ENCODE measurements around the gene SHB. TPM values are rescaled to one million over a fixed set of nuclear protein-coding genes. Genes with fewer than 3 reads are reported as not detected.

The SHB gene
- total and polyA plus RNA-seq, 2 of the 13 experiments (the other 11 are each of a cell fraction or from before 2014, with no cell fraction given), result 19.4 to 20.7 TPM

DNA sequence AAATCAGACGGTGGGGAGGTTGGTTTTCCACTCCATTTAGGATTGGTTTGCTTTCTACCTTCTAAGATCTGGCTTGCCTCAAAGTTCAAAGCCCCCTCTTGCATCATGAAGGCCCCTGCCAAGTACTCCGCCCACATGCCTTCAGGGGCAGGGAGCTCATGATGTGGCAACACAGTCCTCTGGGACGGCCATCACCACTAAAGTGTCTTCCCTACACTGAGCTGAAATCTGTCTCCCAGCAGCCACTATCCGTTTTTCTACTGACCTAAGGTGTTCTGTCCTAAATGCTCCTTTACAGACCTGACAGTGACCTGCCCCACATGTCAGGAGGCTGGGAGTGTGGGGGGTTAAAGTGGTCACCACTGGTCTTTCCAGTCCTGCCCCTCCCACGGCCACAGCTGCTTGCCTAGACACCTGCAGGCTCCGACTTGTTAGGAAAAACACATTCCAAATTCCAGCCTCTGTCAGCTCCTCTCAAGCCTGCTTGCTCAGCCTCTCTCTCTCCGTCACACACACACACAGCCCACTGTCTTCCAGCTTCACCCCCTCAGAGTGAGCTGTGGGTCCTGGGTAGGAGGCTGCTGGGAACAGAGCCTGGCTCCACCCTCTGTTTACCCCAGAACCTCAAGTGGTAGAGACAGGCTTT is 44.9 kb downstream of the SHB start (continued):
- TF ChIP-seq, protein P1, sequence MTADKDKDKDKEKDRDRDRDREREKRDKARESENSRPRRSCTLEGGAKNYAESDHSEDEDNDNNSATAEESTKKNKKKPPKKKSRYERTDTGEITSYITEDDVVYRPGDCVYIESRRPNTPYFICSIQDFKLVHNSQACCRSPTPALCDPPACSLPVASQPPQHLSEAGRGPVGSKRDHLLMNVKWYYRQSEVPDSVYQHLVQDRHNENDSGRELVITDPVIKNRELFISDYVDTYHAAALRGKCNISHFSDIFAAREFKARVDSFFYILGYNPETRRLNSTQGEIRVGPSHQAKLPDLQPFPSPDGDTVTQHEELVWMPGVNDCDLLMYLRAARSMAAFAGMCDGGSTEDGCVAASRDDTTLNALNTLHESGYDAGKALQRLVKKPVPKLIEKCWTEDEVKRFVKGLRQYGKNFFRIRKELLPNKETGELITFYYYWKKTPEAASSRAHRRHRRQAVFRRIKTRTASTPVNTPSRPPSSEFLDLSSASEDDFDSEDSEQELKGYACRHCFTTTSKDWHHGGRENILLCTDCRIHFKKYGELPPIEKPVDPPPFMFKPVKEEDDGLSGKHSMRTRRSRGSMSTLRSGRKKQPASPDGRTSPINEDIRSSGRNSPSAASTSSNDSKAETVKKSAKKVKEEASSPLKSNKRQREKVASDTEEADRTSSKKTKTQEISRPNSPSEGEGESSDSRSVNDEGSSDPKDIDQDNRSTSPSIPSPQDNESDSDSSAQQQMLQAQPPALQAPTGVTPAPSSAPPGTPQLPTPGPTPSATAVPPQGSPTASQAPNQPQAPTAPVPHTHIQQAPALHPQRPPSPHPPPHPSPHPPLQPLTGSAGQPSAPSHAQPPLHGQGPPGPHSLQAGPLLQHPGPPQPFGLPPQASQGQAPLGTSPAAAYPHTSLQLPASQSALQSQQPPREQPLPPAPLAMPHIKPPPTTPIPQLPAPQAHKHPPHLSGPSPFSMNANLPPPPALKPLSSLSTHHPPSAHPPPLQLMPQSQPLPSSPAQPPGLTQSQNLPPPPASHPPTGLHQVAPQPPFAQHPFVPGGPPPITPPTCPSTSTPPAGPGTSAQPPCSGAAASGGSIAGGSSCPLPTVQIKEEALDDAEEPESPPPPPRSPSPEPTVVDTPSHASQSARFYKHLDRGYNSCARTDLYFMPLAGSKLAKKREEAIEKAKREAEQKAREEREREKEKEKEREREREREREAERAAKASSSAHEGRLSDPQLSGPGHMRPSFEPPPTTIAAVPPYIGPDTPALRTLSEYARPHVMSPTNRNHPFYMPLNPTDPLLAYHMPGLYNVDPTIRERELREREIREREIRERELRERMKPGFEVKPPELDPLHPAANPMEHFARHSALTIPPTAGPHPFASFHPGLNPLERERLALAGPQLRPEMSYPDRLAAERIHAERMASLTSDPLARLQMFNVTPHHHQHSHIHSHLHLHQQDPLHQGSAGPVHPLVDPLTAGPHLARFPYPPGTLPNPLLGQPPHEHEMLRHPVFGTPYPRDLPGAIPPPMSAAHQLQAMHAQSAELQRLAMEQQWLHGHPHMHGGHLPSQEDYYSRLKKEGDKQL (CRISPR knock-in tag; IDR thresholded peaks at IDR 0.05; ENCODE audit: low read depth), result peak; percentile 42; the same call in 1 of the 2 replicates
- TF ChIP-seq ZNF230 (CRISPR knock-in tag; IDR thresholded peaks at IDR 0.05), result 0 out of 2 replicates have a peak, but pooled peaks have one; percentile 43
- TF ChIP-seq, protein P2, sequence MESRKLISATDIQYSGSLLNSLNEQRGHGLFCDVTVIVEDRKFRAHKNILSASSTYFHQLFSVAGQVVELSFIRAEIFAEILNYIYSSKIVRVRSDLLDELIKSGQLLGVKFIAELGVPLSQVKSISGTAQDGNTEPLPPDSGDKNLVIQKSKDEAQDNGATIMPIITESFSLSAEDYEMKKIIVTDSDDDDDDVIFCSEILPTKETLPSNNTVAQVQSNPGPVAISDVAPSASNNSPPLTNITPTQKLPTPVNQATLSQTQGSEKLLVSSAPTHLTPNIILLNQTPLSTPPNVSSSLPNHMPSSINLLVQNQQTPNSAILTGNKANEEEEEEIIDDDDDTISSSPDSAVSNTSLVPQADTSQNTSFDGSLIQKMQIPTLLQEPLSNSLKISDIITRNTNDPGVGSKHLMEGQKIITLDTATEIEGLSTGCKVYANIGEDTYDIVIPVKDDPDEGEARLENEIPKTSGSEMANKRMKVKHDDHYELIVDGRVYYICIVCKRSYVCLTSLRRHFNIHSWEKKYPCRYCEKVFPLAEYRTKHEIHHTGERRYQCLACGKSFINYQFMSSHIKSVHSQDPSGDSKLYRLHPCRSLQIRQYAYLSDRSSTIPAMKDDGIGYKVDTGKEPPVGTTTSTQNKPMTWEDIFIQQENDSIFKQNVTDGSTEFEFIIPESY (CRISPR knock-in tag; IDR thresholded peaks at IDR 0.05), result peak; percentile 32; the same call in 1 of the 2 replicates
- TF ChIP-seq, protein P3, sequence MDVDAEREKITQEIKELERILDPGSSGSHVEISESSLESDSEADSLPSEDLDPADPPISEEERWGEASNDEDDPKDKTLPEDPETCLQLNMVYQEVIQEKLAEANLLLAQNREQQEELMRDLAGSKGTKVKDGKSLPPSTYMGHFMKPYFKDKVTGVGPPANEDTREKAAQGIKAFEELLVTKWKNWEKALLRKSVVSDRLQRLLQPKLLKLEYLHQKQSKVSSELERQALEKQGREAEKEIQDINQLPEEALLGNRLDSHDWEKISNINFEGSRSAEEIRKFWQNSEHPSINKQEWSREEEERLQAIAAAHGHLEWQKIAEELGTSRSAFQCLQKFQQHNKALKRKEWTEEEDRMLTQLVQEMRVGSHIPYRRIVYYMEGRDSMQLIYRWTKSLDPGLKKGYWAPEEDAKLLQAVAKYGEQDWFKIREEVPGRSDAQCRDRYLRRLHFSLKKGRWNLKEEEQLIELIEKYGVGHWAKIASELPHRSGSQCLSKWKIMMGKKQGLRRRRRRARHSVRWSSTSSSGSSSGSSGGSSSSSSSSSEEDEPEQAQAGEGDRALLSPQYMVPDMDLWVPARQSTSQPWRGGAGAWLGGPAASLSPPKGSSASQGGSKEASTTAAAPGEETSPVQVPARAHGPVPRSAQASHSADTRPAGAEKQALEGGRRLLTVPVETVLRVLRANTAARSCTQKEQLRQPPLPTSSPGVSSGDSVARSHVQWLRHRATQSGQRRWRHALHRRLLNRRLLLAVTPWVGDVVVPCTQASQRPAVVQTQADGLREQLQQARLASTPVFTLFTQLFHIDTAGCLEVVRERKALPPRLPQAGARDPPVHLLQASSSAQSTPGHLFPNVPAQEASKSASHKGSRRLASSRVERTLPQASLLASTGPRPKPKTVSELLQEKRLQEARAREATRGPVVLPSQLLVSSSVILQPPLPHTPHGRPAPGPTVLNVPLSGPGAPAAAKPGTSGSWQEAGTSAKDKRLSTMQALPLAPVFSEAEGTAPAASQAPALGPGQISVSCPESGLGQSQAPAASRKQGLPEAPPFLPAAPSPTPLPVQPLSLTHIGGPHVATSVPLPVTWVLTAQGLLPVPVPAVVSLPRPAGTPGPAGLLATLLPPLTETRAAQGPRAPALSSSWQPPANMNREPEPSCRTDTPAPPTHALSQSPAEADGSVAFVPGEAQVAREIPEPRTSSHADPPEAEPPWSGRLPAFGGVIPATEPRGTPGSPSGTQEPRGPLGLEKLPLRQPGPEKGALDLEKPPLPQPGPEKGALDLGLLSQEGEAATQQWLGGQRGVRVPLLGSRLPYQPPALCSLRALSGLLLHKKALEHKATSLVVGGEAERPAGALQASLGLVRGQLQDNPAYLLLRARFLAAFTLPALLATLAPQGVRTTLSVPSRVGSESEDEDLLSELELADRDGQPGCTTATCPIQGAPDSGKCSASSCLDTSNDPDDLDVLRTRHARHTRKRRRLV (CRISPR knock-in tag; IDR thresholded peaks at IDR 0.05), result no peak
- TF ChIP-seq, protein P4, sequence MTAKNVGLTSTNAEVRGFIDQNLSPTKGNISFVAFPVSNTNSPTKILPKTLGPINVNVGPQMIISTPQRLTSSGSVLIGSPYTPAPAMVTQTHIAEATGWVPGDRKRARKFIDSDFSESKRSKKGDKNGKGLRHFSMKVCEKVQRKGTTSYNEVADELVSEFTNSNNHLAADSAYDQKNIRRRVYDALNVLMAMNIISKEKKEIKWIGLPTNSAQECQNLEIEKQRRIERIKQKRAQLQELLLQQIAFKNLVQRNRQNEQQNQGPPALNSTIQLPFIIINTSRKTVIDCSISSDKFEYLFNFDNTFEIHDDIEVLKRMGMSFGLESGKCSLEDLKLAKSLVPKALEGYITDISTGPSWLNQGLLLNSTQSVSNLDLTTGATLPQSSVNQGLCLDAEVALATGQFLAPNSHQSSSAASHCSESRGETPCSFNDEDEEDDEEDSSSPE (CRISPR knock-in tag; IDR thresholded peaks at IDR 0.05), result peak; percentile 51; the same call in 1 of the 2 replicates
- TF ChIP-seq, protein P5, sequence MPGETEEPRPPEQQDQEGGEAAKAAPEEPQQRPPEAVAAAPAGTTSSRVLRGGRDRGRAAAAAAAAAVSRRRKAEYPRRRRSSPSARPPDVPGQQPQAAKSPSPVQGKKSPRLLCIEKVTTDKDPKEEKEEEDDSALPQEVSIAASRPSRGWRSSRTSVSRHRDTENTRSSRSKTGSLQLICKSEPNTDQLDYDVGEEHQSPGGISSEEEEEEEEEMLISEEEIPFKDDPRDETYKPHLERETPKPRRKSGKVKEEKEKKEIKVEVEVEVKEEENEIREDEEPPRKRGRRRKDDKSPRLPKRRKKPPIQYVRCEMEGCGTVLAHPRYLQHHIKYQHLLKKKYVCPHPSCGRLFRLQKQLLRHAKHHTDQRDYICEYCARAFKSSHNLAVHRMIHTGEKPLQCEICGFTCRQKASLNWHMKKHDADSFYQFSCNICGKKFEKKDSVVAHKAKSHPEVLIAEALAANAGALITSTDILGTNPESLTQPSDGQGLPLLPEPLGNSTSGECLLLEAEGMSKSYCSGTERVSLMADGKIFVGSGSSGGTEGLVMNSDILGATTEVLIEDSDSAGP (CRISPR knock-in tag; IDR thresholded peaks at IDR 0.05; ENCODE audit: borderline replicate concordance), result peak; percentile 69; the same call in 1 of the 2 replicates
- TF ChIP-seq KDM6A (CRISPR knock-in tag; IDR thresholded peaks at IDR 0.05; ENCODE audit: low read depth), result peak; percentile 67; the same call in 1 of the 2 replicates
- TF ChIP-seq ZNF766 (CRISPR knock-in tag; IDR thresholded peaks at IDR 0.05; ENCODE audit: borderline replicate concordance), result no peak
- TF ChIP-seq ZNF292 (CRISPR knock-in tag; IDR thresholded peaks at IDR 0.05; ENCODE audit: borderline replicate concordance, low read depth), result peak; percentile 94; the same call in 1 of the 2 replicates
- TF ChIP-seq, protein P6, sequence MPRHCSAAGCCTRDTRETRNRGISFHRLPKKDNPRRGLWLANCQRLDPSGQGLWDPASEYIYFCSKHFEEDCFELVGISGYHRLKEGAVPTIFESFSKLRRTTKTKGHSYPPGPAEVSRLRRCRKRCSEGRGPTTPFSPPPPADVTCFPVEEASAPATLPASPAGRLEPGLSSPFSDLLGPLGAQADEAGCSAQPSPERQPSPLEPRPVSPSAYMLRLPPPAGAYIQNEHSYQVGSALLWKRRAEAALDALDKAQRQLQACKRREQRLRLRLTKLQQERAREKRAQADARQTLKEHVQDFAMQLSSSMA (CRISPR knock-in tag; IDR thresholded peaks at IDR 0.05), result 0 out of 2 replicates have a peak, but pooled peaks have one; percentile 38
- TF ChIP-seq ZMYM4 (CRISPR knock-in tag; IDR thresholded peaks at IDR 0.05), result peak; percentile 76

Data from HepG2 (cell line).